ENCODE measurements around the gene FERD3L.

The FERD3L gene

GRCh38 chr7:19098510-19098909 lies 46.7 kb downstream of the FERD3L start:
- no peak for DNase-seq

DNA sequence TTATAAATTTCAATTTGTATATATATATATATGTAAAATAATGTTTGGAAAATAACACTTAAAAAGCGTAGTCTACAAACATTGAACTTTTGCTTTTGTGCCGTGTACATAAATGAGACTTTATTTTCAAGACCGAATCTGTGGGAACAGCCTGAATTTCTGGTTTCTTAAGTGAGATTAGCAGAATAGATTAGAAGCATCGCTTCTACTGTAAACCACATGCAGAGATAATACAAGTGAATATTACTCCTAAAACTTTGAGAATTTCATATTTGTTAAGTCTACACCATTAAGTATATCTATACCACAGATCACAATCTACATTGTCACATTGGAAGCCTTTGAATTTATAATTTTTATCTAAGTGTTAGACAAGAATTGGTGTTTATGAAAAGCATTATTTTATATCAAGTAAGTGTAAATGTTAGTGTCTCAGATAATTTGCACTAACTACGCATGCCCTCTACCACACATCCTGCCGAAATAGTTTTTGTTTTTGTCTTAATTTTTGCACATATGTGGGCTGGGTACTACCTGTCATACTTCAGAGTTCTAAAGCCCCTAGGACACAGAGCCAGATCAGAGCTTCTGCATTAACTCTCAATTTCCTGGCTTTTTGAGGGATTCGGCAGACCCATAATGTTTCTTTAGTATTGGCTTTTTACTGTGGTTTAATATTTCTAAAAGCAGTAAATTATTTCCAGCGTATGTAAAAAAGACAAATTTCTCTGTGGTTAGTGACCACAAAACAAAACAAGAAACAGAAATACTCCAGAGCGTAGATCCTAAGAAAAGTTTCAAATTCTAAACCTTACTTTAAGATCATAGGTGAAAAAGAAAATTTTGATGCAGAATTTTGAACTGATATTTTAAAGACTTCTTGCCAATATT lies 47.8 kb downstream of the FERD3L start:
- DNase-seq = no peak

DNA sequence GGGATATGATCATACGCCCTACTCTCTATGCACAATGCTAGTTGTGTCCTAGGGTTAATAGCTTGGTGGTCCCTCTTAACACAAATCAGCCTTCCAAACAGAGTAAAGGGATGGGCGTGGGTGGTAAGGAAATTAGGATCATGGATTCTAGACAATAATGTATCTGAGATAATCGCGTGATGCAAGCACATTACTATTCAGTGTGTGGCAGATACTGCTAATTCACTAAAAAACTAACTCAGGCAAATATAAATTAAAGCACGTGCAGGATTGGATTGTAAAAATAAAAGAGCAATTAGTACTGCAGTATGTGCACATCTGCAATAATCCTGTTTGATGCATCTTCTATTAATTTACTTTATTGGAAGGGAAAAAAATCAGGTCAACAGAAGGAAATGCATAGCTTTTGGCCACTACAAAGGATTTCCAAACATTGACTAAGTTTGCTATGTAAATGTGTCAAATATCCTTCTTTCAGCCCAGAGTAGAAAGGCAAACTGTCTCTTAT lies 49.8 kb downstream of the FERD3L start:
- no peak for DNase-seq
